Small intestine (tissue), 7 donors: ENCODE measurements around the gene AGAP6. TPM values are rescaled to one million over a fixed set of nuclear protein-coding genes. Genes with fewer than 3 reads are reported as not detected.
"Not testable (repeated sequence)": the region's sequence is repeated elsewhere in the genome, so short reads cannot be mapped to it uniquely, and the experiment has no call there.

Experiments
- DNase-seq, 2 donors: peaks; one replicate each; pipeline versions ENCODE4 v3.0.0 to v3.0.0-alpha.2; 2013
- FAIRE-seq: peaks from 2 replicates; lab custom pipeline; 2012; peaks lifted over from hg19 to GRCh38; lab: Jason Lieb, UNC
- H3K27ac ChIP-seq, 3 donors: one replicate each; pipeline ENCODE4 v1.5.1; 2013; ENCODE audit warnings: low read length in 2 of 3, mild to moderate bottlenecking in 2 of 3, control low read depth in 1 of 3, inconsistent platforms in 1 of 3, low read depth in 1 of 3, moderate library complexity in 1 of 3
- H3K27me3 ChIP-seq, 3 donors: one replicate each; pipeline ENCODE4 v1.6.1; 2013; ENCODE audit warnings: low read length in 3 of 3, inconsistent platforms in 1 of 3; ENCODE audit not compliant: control insufficient read depth in 3 of 3, insufficient read depth in 3 of 3
- H3K36me3 ChIP-seq, 3 donors: one replicate each; pipeline ENCODE4 v1.6.1; 2013; ENCODE audit warnings: low read length in 3 of 3, inconsistent platforms in 1 of 3, low read depth in 1 of 3, mild to moderate bottlenecking in 1 of 3, moderate library complexity in 1 of 3; ENCODE audit not compliant: control insufficient read depth in 3 of 3, insufficient read depth in 2 of 3
- H3K4me1 ChIP-seq, 3 donors: one replicate each; pipeline ENCODE4 v1.6.1; 2013; ENCODE audit warnings: low read length in 2 of 3, inconsistent platforms in 1 of 3, low read depth in 1 of 3, mild to moderate bottlenecking in 1 of 3, moderate library complexity in 1 of 3; ENCODE audit not compliant: control insufficient read depth in 3 of 3, insufficient read depth in 2 of 3
- H3K4me3 ChIP-seq, 3 donors: one replicate each; pipeline ENCODE4 v1.5.1; 2013; ENCODE audit warnings: low read length in 3 of 3, control low read depth in 1 of 3, inconsistent platforms in 1 of 3, low read depth in 1 of 3, mild to moderate bottlenecking in 1 of 3, moderate library complexity in 1 of 3
- H3K9me3 ChIP-seq, 2 donors: one replicate each; pipeline ENCODE4 v1.6.1; 2013; ENCODE audit warnings: low read depth in 1 of 2, low read length in 1 of 2; ENCODE audit not compliant: control insufficient read depth in 2 of 2, insufficient read depth in 1 of 2
- whole genome bisulfite sequencing, 3 donors: extraction: QIAGEN DNeasy Blood & Tissue Kit; methylation state at CpG; one replicate each; pipeline ENCODE4 v1.1.7; 2013; 5-methylcytosine and 5-hydroxymethylcytosine counted together
- polyA plus RNA-seq, 4 donors: library from polyadenylated mRNA; stranded (reverse) in 3 of 4; unstranded in 1 of 4; fragments of 200-250 nt in 3 of 4; fragments of 120-200 nt in 1 of 4; gene quantifications; one replicate each; pipeline versions ENCODE4 v1.2.1 to v1.2.3, GENCODE V29; 2013
- donor health status: healthy with polysubstance abuse.
- donor health status: control.
- donor health status: control.
- donor health status: Bipolar disorder and iron deficiency.
- donor health status: healthy.

The AGAP6 gene
- polyA plus RNA-seq, 4 donors = 8.7 to 34.4 (median 17.4) TPM

DNA sequence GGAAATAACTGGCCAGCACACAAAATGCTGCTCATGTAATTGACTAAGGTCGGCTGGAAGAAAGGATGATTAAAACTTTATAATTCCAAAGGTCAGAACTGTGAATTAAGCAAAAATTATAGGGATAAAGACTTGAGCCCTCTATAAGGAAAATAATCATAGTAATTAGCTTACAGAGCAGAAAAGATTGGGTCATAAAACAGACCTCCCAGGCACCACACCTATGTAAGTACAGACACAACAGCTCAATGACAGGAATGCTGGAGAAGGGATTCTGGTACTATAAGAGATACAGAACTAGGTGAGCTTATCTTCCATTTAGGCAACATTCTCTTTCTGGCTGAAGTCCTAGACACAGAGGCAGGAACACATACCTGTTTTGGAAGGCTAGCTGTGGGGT is 70.5 kb downstream of the AGAP6 start:
- not testable (repeated sequence) for H3K27me3 ChIP-seq, H3K36me3 ChIP-seq, H3K27ac ChIP-seq, H3K4me1 ChIP-seq, H3K9me3 ChIP-seq, H3K4me3 ChIP-seq
- peak; percentile 44 to 75 for DNase-seq
- FAIRE-seq = peak; percentile 80
- 13 to 64% (median 21%) methylated on average over 1 of the region's 1 CpG for WGBS, 3 donors

DNA sequence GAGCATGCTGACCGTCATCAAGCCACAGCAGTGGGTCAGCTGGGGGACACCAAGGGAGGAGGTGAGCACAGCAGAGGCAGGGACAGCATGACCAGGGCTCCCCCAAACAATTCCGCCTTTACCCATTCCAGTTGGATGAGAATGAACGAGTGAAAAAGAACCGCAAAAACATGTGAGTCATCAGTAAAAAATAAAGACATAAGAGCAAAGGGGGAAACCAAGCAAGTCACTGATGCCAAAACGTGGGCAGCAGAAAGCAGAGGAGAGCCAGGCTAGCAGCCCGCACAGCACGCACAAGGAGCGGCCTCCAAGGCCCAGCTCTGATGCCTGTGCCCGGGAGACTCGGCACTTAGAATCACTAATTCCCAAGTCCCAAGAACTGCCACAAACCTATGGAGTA is 71.7 kb downstream of the AGAP6 start:
- not testable (repeated sequence) for H3K4me1 ChIP-seq, H3K27ac ChIP-seq, H3K4me3 ChIP-seq, H3K27me3 ChIP-seq, H3K9me3 ChIP-seq, FAIRE-seq, DNase-seq, H3K36me3 ChIP-seq
- WGBS, 3 donors = 88 to 92% (median 91%) methylated on average over 9 to 10 of the region's 10 CpGs

Other genes starting within 250 kb of the AGAP6 start
- gene OGDHL, start 226.1 kb upstream of the AGAP6 start, polyA plus RNA-seq = 1 to 10 TPM; 2.5 to 9.6 (median 3.1) TPM
- 10 to 100 TPM in 3 of 4 donors, 1 to 10 TPM in 1; 7.8 to 22.7 (median 11.7) TPM for gene PARG, start 46.4 kb upstream of the AGAP6 start, polyA plus RNA-seq
- 10 to 100 TPM in 1 of 4 donors, 1 to 10 TPM in 3; 3.4 to 12.7 (median 7.6) TPM for gene TIMM23B, start 46.4 kb upstream of the AGAP6 start, polyA plus RNA-seq
- gene WASHC2A, start 79.5 kb downstream of the AGAP6 start, polyA plus RNA-seq = 10 to 100 TPM; 15.1 to 64.6 (median 20.3) TPM